ENCODE data around the gene KLHL34.

KLHL34 gene, protein sequence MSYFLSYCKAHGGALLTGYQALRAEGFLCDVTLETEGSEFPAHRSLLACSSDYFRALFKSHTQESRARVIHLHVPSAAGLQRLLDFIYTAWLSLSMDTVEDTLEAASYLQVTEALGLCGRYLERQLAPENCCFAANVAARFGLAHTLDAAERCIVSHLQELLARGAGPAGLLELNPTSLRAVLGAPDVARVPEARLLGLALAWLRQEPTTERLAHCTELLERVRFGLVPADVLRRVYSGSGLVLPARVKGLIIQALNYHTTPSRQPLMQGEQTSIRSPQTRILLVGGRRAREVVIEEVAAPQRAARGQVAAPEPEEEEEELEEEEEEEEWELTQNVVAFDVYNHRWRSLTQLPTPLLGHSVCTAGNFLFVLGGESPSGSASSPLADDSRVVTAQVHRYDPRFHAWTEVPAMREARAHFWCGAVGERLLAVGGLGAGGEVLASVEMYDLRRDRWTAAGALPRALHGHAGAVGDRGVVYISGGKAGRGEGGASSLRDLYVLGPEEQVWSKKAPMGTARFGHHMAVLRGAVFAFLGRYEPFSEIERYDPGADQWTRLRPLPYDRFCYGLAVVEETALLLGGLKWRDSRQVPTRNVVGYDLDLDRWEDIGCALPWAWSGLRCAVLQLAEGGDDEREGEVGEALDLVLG

DNA sequence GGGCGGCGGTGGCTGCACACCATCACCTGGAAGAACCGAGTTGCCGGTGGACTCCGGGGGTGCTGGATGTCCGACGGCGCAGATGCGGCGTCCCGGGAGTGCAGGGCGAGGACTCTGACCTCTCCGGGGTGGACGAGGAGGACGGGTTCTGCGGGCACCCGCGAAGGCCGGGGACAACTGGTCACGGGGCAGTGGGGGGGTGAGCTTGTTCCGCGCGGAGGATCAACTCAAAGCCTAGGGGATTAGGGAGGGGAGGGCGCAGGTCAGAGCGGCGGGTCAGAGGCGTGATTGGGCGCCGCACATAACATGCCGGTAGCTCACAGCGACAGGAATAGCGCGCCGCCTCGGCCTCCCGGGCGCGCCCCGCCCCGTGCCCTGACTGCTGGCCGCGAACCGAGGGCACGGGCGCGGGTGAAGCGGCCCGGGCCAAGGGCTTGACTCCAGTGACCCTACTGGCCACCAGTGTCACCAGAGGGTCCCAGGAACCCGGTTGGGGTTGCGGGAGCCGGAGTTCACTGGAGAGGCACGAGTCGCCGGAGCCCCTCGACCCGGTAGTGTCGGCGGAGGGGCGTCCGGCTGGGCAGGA lies at the start of gene KLHL34:
Gene KLHL34, minus strand, starts transcription at position 179 of the 586 bp plus-strand sequence. CDS start 542 bp downstream, outside the sequence.
- DNase-seq = no peak

DNA sequence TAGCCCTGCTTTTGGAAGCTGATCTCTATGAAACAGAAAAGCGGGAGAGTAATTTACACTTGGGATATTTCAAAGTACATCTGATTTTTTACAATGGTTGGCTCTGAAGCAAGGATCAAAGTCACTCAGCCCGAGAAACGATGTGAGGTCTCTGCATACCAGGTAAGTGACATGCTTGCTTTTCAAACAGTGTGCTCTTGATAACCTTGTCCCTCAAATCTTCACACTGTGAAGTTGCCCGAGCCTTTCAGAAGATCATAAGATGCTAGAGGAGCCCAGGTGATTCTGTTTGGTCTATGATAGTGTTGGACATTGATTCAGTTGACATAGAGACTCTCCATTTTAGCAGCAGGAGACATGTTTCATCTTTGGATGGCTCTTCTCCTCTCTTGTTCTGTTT lies 47.1 kb upstream of the KLHL34 start:
- no peak for DNase-seq

DNA sequence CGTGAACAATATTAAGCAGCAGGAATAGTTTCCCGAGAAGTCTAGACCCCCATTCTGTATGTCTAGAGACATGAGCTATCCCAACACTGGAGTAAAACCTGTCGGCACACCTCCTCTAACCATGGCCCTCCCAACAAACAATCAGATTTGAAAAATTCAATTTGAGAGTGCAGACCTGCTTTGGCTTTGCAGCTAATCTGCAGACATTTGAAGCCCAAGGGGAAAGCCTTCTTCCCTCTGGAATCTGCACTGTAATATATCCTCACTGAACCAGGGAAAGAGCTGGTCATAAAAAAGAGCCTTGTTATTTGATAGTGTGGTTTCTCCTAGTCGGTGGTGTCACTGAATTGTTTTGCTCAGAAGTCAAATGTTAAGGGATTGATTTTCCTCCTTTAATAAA lies 44.6 kb upstream of the KLHL34 start:
- DNase-seq = no peak

DNA sequence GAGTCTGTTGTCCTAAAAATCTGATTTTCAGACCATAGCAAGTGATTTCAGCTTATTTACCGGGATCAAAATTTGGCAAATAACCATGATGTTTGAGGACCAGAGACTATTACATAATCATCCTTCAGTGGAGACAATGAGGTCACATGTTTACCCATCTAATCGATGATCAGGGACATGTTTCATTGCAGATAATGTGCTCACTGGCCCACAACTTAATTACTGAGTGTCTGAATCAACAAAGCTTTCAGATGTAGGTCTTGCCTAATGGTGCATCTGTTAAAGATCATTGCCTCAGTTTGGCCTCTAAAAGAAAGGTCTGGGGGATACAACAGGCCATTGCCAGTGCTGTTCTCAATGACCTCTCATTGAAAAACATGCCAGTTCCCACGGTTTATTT lies 42.8 kb upstream of the KLHL34 start:
- no peak for DNase-seq

DNA sequence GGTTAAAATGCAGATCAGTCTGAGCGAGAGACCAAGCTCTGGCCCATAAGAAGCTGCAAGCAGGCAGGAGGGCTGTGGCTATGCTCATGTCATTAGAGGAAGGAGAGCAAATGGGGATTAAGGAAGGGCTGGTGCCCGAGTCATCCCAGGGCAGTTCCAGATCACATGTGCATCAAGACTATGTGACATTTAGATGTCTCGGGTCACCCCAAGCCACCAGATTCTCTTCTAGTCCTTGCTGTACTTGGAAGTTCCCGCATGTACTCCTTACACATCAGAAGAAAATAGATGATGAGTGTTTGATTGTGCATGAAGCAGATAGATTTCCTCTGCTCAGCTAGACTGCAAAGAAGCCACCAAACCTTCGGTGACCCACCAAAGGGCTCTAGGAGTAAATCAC lies 42.1 kb upstream of the KLHL34 start:
- no peak for DNase-seq

DNA sequence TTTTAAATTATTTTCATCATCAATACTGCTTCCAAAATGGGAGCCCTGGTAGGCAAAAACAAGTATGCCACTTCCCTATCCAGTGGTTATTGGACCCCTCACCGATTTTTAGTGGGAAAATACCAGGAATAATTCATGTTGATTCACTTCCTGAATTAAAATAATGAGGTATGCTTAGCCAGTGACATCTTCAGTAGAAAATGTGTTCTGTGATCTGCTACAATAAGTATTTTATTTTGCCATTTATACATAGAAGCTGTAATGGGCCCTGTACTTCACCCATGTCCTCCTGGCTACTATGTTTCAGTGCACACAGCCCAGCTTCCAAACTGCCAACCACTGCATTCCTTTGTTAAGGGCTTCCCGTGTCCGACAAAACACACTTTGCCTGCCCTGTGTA lies 41.0 kb upstream of the KLHL34 start:
- DNase-seq = no peak

DNA sequence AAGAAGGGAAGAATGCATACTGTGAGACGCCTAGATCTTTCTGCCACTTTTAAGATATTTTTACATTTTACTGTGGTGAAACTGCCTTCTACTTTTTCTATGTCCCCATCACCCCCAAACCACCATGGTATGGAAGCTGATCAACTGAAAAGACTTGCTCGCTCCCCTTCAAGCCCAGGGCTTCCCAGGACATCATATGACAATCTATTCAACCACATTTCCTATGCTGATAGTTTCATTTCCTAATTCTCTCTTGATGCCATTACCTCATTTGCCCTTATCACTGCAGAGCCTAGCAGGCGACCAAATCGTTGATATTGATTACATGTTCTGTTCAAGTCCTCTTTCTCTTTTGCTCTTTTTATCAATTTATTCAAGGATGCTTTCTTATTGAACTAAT lies 40.1 kb upstream of the KLHL34 start:
- DNase-seq = no peak

DNA sequence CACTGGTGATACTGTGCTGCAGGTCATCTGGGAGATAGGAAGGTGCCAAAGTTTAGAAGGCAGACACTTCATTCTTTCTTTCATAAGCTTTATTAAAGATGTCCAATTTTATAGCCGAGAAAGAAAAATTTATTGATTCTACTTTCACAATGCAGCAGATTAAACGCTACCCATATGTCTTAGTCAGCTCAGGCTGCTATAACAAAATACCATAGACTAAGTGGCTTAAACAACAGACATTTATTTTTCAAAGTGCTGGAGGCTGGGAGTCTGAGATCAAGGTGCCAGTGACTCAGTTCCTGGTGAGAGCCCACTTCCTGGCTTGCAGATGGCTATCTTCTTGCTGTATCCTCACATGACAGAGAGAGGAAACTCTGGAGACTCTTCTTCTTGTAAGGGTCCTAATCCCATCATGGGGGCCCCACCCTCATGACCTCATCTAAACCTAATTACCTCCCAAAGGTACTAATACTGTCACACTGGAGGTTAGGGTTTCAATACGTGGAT lies 33.4 kb upstream of the KLHL34 start:
- no peak for DNase-seq

DNA sequence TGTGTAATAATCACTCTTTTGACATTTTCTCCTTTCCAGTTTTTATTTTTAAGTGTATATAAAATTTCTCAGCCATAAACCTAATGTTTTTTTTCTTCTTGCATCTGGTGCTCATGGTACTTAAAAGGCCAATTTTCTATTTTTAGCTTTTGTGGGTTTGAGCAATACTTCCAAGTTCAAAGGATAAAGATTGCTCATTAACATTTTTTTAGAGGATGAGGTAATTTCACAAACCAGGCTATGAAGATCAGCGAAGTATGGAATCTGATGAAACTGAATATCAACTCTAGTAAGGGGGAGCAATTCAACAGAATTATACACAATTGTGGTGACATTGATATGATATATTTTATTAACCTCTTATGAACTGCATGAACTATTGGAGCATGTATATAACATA lies 25.8 kb upstream of the KLHL34 start:
- no peak for DNase-seq

DNA sequence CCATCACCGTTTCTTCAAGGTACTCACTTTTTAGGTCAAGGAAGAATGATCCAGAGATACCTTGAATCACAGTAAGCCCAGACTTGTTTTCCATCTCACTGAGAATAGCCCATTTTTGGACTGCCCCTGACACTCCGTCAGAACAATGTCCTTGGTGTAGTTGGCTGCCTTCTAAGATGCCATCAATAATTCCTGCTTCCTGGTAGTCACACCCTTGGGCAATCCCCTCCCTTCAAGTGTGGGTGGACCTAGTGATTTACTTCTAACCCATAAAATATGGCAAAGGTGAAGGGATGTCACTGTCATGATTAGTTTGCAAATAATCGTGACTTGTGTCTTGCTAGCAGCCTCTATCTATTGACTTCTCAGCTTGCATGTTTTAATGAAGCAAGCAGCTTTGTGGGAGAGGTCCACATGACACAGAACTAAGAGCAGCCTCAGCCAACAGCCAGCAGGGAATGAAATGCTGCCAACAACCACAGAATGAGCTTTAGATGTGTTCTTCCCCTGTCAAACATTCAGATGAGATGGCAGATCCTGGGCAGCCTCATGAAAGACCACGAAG lies 20.0 kb upstream of the KLHL34 start:
- DNase-seq = no peak

DNA sequence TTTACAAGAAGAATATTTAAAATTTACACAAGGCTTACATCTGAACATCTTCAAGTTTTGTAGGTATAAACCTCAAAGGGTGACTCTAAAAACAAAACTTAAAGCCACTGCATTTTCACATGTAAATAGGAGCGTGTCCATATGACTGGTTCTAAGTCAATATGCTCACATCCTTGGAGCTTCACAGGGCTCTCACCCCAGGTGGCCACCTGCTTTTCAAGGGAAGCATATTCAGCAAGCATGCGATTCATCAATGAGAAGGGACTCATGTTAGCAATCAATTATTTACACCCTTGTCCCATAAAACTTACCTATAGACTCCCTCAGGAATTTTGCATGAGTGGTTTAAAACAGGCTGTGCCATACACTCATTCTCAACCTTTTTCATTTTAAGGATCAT lies 17.8 kb upstream of the KLHL34 start:
- peak; percentile 0 for DNase-seq

DNA sequence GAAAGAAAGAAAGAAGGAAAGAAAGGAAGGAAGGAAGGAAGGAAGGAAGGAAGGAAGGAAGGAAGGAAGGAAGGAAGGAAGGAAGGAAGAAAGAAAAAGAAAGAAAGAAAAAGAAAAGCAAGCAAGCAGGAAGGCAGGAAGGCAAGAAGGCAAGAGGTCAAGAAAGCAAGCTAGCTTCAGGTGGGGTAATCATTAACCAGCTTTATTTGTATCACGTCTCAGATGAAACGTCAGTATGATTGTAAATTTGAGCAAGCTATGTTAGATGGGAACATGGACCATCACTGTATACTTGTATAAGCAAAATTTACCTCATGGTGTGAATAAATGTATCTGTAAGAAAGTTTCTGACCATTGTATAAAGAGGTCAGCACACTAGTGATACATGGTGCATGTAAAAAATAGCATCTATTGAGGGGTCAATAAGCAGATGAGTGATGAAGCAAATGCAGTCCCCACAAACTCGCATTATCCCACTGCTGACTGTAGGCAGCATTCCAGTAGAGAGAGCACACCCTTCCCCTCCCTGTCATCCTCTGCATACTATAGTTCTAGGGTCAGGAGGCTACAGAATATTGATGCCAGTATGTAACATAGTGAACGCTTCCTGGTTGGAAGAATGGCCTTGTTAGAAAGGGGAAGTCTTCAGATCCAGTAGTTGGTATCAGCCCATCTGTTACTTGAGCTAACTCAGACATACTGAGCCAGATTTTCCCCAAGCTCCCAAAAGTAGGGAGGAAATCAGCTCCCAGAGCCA lies 16.5 kb upstream of the KLHL34 start:
- no peak for DNase-seq

DNA sequence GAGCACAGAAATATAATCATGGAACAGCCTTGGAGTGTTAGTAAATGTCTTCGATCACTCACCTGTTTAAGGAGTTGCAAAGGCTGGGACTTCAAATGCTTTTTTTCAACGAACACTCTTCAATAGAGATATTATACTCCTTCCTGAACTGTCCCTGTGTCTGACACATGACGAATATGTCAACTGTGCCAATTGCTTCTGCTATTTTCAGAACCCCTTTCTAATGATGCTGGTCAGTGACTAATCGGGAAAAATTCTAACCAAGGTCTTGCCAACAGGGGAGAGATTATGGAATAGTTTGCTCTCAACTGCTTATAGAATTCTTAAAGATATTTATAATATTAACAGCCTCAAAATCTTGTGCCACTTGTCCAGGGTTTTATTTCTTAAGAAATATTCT lies 8.5 kb upstream of the KLHL34 start:
- no peak for DNase-seq

DNA sequence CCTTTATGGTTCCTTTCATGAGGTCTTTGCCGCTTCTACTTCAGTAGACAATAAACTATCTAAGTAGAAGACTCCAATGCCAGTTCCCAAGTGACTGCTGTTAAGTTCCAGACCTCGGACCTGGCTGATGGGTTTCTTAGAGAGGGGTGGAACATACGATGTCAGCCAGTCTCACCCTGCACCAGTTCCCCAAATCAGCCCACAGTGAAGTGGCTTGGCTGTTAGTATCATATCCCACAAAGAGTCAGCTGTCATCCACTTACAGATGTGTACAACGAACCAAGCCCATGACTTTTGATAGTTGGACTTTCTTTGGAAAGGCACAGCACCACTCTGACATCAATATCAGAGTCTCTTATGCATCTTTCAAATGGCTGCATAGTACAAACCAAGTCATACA lies 8.1 kb upstream of the KLHL34 start:
- DNase-seq = no peak

DNA sequence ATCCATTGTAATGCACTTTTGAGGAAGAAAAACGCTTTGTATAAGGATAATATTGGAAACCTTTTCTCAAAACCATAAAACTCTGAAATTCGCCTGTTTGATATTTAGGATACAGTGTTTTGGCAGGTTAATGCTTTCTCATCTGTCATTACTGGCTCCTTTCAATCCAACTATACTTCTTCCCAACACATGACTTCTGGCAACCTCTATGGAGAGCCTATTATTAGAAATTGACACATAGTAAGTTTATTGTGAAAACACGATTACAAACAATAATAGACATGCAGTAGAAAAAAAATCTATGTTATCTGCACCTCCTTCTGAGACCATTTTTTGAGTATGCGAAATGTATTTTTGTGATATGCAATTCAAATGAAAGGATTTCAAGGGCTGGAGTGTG lies 4.6 kb upstream of the KLHL34 start:
- DNase-seq = no peak

DNA sequence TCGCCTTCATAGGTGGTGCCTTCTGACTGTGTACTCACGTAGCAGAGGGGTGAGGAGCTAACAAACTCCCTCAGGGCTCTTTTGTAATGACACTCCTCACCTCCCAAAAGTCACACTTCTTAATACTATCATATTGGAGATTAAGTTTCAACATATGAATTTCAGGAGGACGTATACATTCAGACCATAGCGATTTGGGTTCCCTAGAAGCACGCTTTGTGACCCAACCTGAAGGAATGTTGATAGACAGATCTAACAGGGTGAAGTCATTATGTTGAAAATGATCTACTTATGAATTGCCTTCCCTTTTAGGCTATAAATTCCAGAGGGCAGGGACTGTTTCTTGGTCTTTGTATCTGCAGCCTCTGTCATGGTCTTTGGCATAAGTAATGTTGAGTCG lies 3.2 kb upstream of the KLHL34 start:
- DNase-seq = no peak

DNA sequence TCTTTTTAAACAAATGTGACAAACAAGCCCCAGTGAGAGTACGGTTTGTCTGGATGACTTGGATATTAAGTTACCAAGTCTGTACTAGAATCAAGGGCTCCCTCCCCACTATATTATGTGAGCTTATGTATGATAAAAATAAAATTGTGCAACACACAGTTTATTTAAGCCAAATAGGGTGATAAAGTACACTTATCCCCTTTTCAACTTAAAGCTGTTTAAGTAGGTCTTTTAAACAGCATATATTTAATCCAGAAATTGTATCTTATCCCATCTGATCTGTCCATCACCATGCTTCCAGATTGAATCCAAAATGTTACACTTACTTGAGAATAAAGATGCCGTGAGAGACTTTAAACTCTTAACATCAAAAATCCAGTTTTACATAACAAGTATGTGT lies 2.0 kb upstream of the KLHL34 start:
- DNase-seq = no peak

DNA sequence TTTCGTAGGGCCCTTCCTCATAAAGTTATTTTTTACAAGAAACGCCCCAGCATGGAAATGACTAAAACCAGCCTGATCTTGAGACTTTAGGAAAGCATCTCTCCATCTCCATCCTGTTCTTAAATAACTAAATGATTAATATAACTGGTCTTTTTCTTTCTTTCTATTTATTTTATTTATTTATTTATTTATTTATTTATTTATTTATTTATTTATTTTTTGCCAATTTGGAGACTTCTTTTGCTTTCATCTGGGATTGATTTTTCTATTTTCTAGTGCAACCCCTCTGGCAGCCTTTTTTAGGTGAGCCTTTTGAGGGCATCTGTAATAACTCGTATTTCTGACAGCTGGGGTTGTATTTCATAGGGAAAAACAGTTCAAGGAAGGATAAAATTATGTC lies 1.2 kb upstream of the KLHL34 start:
- no peak for DNase-seq

DNA sequence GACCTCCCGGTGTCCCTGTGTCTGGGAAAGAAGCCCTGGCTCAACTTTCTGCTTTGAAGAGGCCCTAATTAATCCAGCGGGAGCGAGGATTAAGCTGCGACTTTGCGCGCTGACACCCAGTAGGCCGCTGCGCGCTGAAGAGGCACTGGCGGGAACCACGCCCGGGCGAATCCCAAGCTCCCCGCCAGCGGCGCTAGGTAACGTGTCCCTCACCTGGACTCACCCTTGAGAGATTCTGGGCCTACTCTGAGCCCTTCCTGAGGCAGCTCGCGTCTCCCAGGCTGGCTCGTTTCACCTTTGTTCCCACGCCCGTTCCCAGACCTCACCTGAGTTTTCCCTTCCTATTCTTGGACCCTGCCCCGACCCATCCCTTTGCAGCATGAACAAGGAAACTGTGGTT lies 616 bp upstream of the KLHL34 start:
- DNase-seq = peak; percentile 5

DNA sequence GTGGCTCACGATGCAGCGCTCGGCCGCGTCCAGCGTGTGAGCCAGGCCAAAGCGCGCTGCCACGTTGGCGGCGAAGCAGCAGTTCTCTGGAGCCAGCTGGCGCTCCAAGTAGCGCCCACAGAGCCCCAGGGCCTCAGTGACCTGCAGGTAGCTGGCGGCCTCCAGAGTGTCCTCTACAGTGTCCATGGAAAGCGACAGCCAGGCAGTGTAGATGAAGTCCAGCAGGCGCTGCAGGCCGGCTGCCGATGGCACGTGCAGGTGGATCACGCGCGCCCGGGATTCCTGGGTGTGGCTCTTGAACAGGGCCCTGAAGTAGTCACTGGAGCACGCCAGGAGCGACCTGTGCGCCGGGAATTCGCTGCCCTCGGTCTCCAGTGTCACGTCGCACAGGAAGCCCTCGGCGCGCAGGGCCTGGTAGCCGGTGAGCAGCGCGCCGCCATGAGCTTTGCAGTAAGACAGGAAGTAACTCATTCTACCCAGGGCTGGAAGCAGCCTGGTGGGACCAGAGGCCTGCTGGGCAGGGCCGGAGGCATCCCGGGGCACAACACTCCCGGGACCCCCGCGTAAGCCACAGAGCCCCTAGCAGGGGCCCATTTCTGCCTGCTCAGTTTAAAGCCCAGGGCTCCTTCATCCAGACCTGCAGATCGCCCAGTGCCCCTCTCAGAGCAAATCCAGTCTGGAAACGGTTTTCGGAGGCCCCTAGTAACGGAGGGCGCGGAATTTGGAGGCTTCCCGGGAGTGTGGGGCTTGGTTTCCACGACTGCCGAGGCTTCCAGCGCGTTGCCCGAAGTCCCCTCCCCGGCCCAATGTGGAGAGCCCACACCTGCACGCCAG lies 595 bp downstream of the KLHL34 start:
- DNase-seq = no peak

DNA sequence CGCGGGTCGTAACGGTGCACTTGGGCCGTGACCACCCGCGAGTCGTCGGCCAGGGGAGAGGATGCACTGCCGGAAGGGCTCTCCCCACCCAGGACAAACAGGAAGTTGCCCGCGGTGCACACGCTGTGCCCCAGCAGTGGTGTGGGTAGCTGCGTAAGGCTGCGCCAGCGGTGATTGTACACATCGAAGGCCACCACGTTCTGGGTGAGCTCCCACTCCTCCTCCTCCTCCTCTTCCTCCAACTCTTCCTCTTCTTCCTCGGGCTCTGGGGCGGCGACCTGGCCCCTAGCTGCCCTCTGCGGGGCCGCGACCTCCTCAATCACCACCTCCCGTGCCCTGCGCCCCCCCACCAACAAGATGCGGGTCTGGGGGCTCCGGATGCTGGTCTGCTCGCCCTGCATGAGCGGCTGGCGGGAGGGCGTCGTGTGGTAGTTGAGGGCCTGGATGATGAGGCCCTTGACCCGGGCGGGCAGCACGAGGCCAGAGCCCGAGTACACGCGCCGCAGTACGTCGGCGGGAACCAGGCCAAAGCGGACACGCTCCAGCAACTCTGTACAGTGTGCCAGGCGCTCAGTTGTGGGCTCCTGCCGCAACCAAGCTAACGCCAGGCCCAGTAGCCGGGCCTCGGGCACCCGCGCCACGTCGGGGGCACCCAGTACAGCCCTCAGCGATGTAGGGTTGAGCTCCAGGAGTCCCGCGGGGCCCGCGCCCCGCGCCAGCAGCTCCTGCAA lies 1.4 kb downstream of the KLHL34 start:
- DNase-seq = no peak

Data from NCI-H345 (cell line).